Type B pancreatic cell (in vitro differentiated cells): ENCODE measurements around the gene COL4A6. TPM values are rescaled to one million over a fixed set of nuclear protein-coding genes. Genes with fewer than 3 reads are reported as not detected.
A peak's percentile ranks its signal among the peaks of the same experiment; 100 is the strongest.

Experiments
- DNase-seq: peaks from one replicate; pipeline ENCODE4 v3.0.0; 2021; ENCODE audit warnings: mixed read lengths; ENCODE audit not compliant: unreplicated experiment; ENCODE audit errors: extremely low spot score
- H3K27ac Mint-ChIP-seq: 2 replicates; pipeline ENCODE4 v1.8.0; 2021; ENCODE audit warnings: mild to moderate bottlenecking, mixed read lengths
- H3K27me3 Mint-ChIP-seq: 2 replicates; pipeline ENCODE4 v1.8.0; 2021; ENCODE audit warnings: mixed read lengths
- H3K36me3 Mint-ChIP-seq: 2 replicates; pipeline ENCODE4 v1.8.0; 2021; ENCODE audit warnings: mixed read lengths
- H3K4me1 Mint-ChIP-seq: one replicate; pipeline ENCODE4 v1.8.0; 2021; ENCODE audit warnings: mixed read lengths; ENCODE audit not compliant: unreplicated experiment
- H3K4me3 Mint-ChIP-seq: 2 replicates; pipeline ENCODE4 v1.8.0; 2021; ENCODE audit warnings: mild to moderate bottlenecking, mixed read lengths
- H3K9me3 Mint-ChIP-seq: 2 replicates; pipeline ENCODE4 v1.8.0; 2021; ENCODE audit warnings: mixed read lengths
- total RNA-seq: library from RNA; stranded (reverse); gene quantifications from 2 replicates; pipeline ENCODE4 v1.2.1, GENCODE V29; 2021; ENCODE audit warnings: low replicate concordance
- TF ChIP-seq, protein P1 (sequence below): fragments of 200-600 bp; sonication (generic); conservative IDR thresholded peaks from 2 replicates; pipeline ENCODE4 v1.5.0; 2021; ENCODE audit warnings: antibody characterized with exemption, mild to moderate bottlenecking

Gene COL4A6
- total RNA-seq, 1 donor from 2014 or later, result 51.7 TPM

DNA sequence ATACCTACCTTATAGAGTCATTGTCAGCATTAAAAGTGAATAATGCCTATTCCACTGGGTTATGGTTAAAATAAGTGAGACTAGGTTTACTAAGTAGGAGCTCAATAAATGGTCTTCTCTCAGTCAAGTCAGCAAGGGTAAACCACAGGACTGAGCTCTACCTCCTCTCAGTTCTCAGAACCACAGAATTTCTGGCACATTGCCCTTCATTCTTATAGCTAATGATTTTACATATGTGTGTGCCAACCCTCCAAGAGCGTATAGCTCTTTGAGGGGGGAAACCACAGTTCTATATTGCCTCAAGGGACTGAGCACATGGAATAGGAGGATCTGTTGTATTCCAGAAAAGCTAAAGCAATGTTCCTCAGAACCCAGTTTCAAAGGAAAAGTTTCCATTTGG is 221.8 kb downstream of the COL4A6 start:
- Mint-ChIP-seq H3K4me3 (no peak overlapping the region), H3K4me1 (peaks cover 14% of the 10 kb centered on the region), H3K9me3 (no peaks in the 10 kb centered on the region), H3K36me3 (peaks cover 4% of the 10 kb centered on the region), H3K27ac (no peak overlapping the region), H3K27me3 (no peaks in the 10 kb centered on the region)
- DNase-seq, result no peak
- TF ChIP-seq, protein P1, sequence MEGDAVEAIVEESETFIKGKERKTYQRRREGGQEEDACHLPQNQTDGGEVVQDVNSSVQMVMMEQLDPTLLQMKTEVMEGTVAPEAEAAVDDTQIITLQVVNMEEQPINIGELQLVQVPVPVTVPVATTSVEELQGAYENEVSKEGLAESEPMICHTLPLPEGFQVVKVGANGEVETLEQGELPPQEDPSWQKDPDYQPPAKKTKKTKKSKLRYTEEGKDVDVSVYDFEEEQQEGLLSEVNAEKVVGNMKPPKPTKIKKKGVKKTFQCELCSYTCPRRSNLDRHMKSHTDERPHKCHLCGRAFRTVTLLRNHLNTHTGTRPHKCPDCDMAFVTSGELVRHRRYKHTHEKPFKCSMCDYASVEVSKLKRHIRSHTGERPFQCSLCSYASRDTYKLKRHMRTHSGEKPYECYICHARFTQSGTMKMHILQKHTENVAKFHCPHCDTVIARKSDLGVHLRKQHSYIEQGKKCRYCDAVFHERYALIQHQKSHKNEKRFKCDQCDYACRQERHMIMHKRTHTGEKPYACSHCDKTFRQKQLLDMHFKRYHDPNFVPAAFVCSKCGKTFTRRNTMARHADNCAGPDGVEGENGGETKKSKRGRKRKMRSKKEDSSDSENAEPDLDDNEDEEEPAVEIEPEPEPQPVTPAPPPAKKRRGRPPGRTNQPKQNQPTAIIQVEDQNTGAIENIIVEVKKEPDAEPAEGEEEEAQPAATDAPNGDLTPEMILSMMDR, result no peak

DNA sequence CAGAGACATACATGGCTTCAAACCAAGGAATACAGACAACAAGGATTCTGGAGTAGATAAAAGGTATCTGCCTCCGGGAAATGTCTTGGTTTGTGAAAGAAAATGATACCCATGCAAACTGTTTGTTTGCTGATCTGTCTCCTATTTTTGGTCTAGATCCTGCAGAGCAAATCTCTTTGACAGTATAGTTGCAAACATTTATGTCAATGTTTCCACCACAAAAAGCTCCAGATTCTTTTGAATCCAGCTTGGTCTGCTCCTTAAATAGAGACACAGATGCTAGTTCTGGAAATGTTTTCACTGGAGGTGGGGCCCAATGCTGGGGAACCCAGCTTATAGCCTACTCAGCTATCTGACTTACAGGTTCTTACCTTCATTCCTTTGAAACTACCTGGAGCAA is 226.9 kb downstream of the COL4A6 start:
- no peak overlapping the region for H3K27ac Mint-ChIP-seq

DNA sequence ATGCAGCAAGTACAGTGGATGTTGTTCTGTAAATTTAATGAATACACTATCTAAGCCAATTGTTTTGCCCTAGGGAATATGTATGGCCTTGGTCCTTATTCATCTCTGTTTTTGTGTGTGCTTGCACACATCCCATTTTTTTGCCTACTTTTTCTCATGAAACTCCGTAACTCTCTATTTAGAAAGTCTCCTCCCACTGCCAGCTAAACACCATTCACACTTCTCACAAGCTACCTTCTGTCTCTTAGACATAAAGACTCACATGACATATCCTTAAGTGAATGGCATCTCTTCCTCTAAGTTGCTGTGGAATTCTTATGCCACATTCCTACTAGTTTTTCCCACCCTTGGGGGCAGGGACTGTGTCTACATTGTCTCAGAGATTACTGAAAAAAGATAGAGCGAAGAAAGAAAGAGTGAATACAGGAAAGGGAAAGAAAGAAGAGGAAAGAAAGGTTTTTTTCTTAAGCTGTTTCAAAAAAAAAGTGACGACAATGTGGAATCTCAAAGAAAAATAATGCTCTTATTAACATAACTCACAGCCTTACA is 229.1 kb downstream of the COL4A6 start:
- H3K4me1 Mint-ChIP-seq, result peaks cover 3% of the 10 kb centered on the region
- H3K9me3 Mint-ChIP-seq, result no peaks in the 10 kb centered on the region
- no peaks in the 10 kb centered on the region for H3K36me3 Mint-ChIP-seq
- H3K27ac Mint-ChIP-seq, result no peak overlapping the region
- TF ChIP-seq, protein P1, result no peak
- H3K27me3 Mint-ChIP-seq, result no peaks in the 10 kb centered on the region
- H3K4me3 Mint-ChIP-seq, result no peak overlapping the region
- no peak for DNase-seq

More for the DNA sequence above, 226.9 kb downstream of the COL4A6 start:
- no peak for DNase-seq
- Mint-ChIP-seq H3K9me3 (no peaks in the 10 kb centered on the region), H3K4me1 (peaks cover 3% of the 10 kb centered on the region), H3K36me3 (no peaks in the 10 kb centered on the region), H3K4me3 (no peak overlapping the region), H3K27me3 (no peaks in the 10 kb centered on the region)
- TF ChIP-seq, protein P1, result no peak

DNA sequence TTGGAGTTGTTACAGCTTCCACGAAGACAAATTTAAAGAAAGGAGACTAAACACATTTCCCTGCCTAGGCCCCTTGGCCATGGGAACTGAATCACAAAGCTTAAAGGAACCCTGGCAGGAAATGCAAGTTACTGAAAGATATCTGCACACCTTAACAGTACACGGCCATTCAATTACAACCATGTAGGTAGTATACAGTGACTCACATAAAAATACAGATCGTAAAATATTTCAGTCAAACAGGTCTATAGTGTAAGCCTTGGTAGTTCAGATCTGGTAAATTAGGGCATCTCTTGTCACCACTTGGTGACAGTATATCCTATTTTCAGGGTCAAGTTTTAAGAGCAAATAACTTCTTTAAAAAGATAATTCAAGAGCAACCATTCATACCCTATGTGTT is 234.7 kb downstream of the COL4A6 start:
- peaks cover 5% of the 10 kb centered on the region for H3K4me1 Mint-ChIP-seq
- H3K4me3 Mint-ChIP-seq, result no peak overlapping the region
- H3K27ac Mint-ChIP-seq, result no peak overlapping the region
- H3K9me3 Mint-ChIP-seq, result no peaks in the 10 kb centered on the region
- TF ChIP-seq, protein P1, result no peak
- H3K36me3 Mint-ChIP-seq, result no peaks in the 10 kb centered on the region
- H3K27me3 Mint-ChIP-seq, result no peaks in the 10 kb centered on the region
- no peak for DNase-seq

DNA sequence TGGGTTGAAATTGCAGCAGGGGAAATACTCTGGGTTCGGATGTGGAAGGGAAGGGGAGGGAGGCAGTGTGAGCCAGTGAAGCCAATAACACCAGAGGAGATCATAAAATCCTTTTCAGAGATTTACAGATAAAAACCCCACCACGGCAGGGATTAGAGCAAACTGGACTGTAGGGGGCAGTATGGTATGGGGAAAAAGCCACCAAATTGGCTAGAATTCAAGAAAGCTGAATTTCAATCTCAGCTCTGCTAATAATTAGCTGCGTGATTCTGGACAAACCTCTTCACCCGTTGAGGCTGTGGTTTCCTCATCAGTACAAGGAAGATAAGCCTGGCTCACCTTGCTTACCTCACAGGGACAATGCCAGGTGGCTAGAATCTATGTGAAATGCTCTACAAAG is 238.5 kb downstream of the COL4A6 start:
- no peak for DNase-seq

More for the DNA sequence above, 238.5 kb downstream of the COL4A6 start:
- Mint-ChIP-seq H3K36me3 (no peaks in the 10 kb centered on the region), H3K27me3 (no peaks in the 10 kb centered on the region), H3K9me3 (no peaks in the 10 kb centered on the region), H3K4me1 (peaks cover 5% of the 10 kb centered on the region), H3K4me3 (no peak overlapping the region), H3K27ac (no peak overlapping the region)
- TF ChIP-seq, protein P1, result peak; percentile 82
